ENCODE data around the gene NTMT2. TPM values are rescaled to one million over a fixed set of nuclear protein-coding genes. Genes with fewer than 3 reads are reported as not detected.
"Not testable (repeated sequence)": the region's sequence is repeated elsewhere in the genome, so short reads cannot be mapped to it uniquely, and the experiment has no call there.

The NTMT2 gene
- total RNA-seq: under 1 TPM in 1 of 4 donors, not detected in 3; 0.28 TPM
- not detected for polyA plus RNA-seq
- long read RNA-seq, donor 1: 0 reads
- long read RNA-seq, donor 2: 0 reads

GRCh38 chr1:170145770-170146676 lies at the start of gene NTMT2:
Gene NTMT2 (plus strand): TSS chr1:170145959. CDS start chr1:170146108, 149 bp downstream.
- DNase-seq (no peak), ATAC-seq (no peak)
- 16 to 36% (median 32%) methylated on average over 8 of the region's 8 CpGs for WGBS, 3 donors
- no peak within 1 kb of the TSS for H3K4me3 ChIP-seq
- H3K9me3 ChIP-seq: peaks cover 6% of the 10 kb centered on the region
- TF ChIP-seq CTCF (IDR thresholded peaks at IDR 0.05): no peak
- intact Hi-C loops (cut with DNase I): no loop called here
- no peaks in the 10 kb centered on the region for H3K36me3 ChIP-seq (ENCODE audit: insufficient read depth in 1 of 2, low read depth in 1 of 2)
- H3K27me3 ChIP-seq (ENCODE audit: insufficient read depth in 3 of 3, low read length in 2 of 3): no peaks in the 10 kb centered on the region
- H3K27ac ChIP-seq: no peak within 1 kb of the TSS
- no peaks in the 10 kb centered on the region for H3K4me1 ChIP-seq

- no peak overlapping the region for H3K4me3 ChIP-seq
These were observed 49.6 kb upstream of the NTMT2 start for GRCh38 chr1:170095976-170096748.

GRCh38 chr1:170096806-170097340 lies 48.9 kb upstream of the NTMT2 start:
- WGBS, 3 donors: 52 to 55% (median 54%) methylated on average over 4 of the region's 4 CpGs
- Histone ChIP-seq H3K9me3 (no peaks in the 10 kb centered on the region), H3K27ac (no peak overlapping the region), H3K36me3 (ENCODE audit: insufficient read depth in 1 of 2, low read depth in 1 of 2) (no peaks in the 10 kb centered on the region), H3K4me3 (no peak overlapping the region), H3K4me1 (no peaks in the 10 kb centered on the region), H3K27me3 (ENCODE audit: insufficient read depth in 3 of 3, low read length in 2 of 3) (no peaks in the 10 kb centered on the region)
- DNase-seq (no peak), ATAC-seq (no peak)
- TF ChIP-seq CTCF (IDR thresholded peaks at IDR 0.05): no peak
- intact Hi-C loops (cut with DNase I): no loop called here

More at GRCh38 chr1:170095976-170096748, 49.6 kb upstream of the NTMT2 start:
- TF ChIP-seq CTCF (IDR thresholded peaks at IDR 0.05): no peak
- Histone ChIP-seq H3K27me3 (ENCODE audit: insufficient read depth in 3 of 3, low read length in 2 of 3) (no peaks in the 10 kb centered on the region), H3K4me1 (no peaks in the 10 kb centered on the region), H3K36me3 (ENCODE audit: insufficient read depth in 1 of 2, low read depth in 1 of 2) (no peaks in the 10 kb centered on the region), H3K9me3 (no peaks in the 10 kb centered on the region), H3K27ac (no peak overlapping the region)
- ATAC-seq: no peak
- DNase-seq: no peak
- intact Hi-C loops (cut with DNase I): no loop called here

GRCh38 chr1:170097449-170097948 lies 48.3 kb upstream of the NTMT2 start:
- 19 to 24% (median 23%) methylated on average over 4 of the region's 4 CpGs for WGBS, 3 donors
- TF ChIP-seq CTCF (IDR thresholded peaks at IDR 0.05): no peak
- no peaks in the 10 kb centered on the region for H3K27me3 ChIP-seq (ENCODE audit: insufficient read depth in 3 of 3, low read length in 2 of 3)
- no peaks in the 10 kb centered on the region for H3K36me3 ChIP-seq (ENCODE audit: insufficient read depth in 1 of 2, low read depth in 1 of 2)
- ATAC-seq (no peak), DNase-seq (no peak)
- intact Hi-C loops (cut with DNase I): no loop called here
- no peak overlapping the region for H3K27ac ChIP-seq
- no peak overlapping the region for H3K4me3 ChIP-seq
- no peaks in the 10 kb centered on the region for H3K4me1 ChIP-seq
- H3K9me3 ChIP-seq: no peaks in the 10 kb centered on the region

GRCh38 chr1:170113140-170113539 lies 32.6 kb upstream of the NTMT2 start:
- H3K4me3 ChIP-seq; intact Hi-C loops (cut with DNase I); ATAC-seq; H3K4me1 ChIP-seq; H3K27me3 ChIP-seq (ENCODE audit: insufficient read depth in 3 of 3, low read length in 2 of 3); H3K9me3 ChIP-seq; H3K27ac ChIP-seq; H3K36me3 ChIP-seq (ENCODE audit: insufficient read depth in 1 of 2, low read depth in 1 of 2); DNase-seq: not testable (repeated sequence)
- WGBS, 3 donors: 84 to 96% (median 85%) methylated on average over 7 to 8 of the region's 8 CpGs

Measured in psoas muscle (tissue), 8 donors.